ENCODE data around the gene XPO1.

DNA sequence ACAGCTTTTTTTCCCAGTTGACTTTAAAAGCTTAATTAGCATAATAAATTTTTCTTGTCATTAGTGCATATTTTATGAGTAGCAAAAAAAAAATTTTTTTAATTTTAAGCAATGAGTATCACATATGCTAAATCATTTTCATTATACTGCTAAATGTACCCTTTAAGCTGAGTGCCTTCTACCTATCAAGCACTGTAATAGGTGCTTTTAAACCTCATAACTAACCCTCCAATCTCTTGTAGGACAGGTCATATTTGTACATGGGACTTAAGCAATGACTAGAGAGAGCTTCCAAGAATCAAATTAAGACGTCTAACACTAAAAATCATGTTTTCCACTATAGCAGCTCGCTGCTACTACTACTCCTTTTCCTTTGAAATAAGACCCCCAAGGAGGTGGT is 7.4 kb downstream of the XPO1 start:
- no peak for TF ChIP-seq EZH2 (IDR thresholded peaks at IDR 0.05; ENCODE audit: borderline replicate concordance, low read depth, low read length, severe bottlenecking)
- no peak for TF ChIP-seq CTCF (IDR thresholded peaks at IDR 0.05; ENCODE audit: borderline replicate concordance, extremely low read depth, low read length, poor library complexity, severe bottlenecking)

All from DND-41 (cell line).